ENCODE measurements around the gene RBPJ.

DNA sequence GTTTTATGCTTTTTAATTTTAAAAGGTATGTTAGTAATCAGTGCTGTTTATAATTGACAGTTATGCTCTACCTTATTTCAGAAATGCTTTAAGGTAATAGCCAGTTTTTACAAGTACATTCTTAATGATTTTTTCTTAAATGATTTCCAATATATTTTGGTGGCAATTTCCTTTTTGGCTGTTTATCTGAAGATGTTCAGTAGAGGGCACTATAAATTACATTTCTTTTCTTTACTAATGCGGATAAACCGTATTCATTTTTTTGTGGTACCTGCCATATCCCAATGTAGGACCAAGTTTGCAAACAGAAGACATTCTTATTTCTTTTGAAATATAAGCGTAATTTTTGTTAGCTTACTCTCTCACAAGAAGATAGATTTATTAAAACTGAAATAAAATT is 104.0 kb downstream of the RBPJ start:
- TF ChIP-seq, protein P1, sequence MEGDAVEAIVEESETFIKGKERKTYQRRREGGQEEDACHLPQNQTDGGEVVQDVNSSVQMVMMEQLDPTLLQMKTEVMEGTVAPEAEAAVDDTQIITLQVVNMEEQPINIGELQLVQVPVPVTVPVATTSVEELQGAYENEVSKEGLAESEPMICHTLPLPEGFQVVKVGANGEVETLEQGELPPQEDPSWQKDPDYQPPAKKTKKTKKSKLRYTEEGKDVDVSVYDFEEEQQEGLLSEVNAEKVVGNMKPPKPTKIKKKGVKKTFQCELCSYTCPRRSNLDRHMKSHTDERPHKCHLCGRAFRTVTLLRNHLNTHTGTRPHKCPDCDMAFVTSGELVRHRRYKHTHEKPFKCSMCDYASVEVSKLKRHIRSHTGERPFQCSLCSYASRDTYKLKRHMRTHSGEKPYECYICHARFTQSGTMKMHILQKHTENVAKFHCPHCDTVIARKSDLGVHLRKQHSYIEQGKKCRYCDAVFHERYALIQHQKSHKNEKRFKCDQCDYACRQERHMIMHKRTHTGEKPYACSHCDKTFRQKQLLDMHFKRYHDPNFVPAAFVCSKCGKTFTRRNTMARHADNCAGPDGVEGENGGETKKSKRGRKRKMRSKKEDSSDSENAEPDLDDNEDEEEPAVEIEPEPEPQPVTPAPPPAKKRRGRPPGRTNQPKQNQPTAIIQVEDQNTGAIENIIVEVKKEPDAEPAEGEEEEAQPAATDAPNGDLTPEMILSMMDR (IDR thresholded peaks at IDR 0.05): peak; percentile 28
- TF ChIP-seq EZH2 (IDR thresholded peaks at IDR 0.05): no peak
